GM18498 (cell line): ENCODE data around the gene PHC3.

Source experiments
- ATAC-seq: cut with Tn5 transposase; IDR thresholded peaks from one replicate; pipeline ENCODE4 v1.9.1; 2021; ENCODE audit warnings: mild to moderate bottlenecking, moderate library complexity; ENCODE audit not compliant: unreplicated experiment

The PHC3 gene

DNA sequence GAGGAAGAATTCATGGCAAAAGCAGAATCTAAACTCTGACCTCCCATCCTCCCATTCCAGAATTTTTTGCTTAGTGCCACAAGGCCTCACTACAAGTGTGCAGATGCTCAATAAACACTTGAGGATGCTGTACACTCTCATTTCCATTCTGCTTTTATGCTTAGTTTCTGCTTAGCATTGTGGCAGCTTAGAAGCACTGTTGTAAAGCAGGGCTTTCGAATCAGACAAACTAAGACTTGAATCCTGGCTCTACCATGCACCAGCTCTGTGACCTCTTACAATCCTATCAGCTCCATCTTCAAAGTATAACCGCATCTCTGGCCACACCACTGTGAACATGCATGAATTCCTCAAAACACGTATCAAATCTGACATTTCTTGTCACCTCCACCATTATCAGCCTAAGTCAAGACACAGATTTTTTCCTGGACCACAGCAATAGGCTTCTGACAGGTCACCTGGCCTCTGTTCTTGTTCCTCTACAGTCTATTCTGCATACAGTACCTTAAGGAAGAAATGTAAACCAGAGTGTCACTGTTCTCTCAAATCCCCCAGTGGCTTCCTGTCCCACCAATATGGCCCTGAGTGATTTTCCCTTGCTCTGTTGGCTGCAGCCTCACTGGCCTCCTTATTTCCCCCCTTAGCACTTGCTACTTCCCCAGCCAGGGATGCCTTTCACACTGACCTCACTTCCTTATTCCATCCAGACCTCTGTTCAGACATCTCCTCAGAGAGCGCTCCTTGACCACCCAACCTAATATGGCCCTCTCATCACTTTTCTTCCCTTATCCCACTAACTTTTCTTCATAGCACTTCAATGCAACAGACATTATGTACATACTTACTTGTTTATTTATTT lies 8.1 kb upstream of the PHC3 start:
- ATAC-seq = peak; percentile 32

DNA sequence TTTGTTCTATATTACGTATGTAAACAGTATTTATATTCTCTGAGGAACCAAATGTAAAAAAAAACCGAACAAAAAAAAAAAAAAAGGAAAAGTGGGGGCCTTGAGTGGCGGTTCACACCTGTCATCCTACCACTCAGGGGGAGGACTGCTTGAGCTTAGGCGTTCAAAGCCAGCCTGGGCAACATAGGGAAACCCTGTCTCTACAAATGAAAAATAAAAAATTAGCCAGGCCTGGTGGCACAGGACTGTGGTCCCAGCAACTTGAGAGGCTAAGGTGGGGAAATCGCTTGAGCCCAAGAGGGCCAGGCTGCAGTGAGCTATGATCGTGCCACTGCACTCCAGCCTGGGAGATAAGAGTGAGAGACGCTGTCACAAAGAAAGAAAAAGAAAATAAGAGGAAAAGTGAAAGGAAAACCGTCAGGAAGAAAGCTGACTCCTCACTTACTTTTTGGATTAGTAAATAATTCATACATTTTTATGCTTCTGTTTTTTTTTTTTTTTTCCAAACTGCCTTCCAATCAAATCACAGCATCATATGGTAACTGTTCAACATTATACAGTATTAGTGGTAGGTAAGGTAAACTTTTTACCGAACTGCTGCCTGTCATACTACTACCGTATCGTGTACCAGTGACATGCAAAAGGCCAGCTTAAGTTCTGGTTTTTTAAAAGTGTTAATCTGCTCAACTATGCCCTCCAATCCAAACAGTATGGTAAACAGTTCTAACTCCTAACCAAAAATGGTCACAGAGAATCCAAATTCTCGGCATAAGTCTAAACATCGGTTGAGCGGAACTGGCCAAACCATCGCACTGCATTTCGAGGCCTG lies 1.2 kb downstream of the PHC3 start:
- peak; percentile 29 for ATAC-seq

DNA sequence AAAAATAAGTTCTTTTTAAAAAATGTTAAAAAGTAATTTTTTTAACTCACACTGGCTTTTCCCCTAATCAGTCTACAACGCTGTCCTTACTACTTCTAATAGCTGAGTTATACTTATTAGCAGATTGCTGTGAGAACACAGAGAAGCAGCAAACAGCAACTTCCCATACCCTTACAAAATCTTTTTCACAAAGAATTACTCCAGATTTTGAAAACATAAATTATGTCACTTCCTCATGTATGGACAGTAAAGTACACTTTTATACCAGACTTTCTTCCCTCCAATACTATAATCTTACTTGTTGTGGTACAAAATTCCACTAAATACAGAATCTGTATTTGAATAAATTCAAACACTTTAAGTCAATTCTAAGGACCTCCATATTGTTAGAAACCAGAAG lies 2.1 kb downstream of the PHC3 start:
- no peak for ATAC-seq

DNA sequence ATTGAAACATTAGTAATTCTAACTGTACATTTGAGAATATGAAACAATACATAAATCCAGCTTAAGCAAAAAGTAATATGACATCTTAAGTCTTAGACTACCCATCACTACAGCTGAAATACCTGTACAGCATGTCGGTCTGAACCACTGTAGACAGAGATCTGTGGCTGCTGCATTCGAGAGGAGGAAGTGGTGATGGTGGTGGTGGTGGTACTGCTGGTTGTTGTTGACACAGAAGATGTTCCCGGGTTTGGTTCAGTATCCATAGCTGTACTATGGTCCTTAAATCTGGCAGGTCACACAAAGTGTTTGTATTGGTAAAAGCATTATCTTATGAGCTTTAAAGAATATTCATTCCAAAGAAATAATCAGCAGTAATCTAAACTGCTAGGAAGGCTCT lies 2.9 kb downstream of the PHC3 start:
- peak; percentile 42 for ATAC-seq

DNA sequence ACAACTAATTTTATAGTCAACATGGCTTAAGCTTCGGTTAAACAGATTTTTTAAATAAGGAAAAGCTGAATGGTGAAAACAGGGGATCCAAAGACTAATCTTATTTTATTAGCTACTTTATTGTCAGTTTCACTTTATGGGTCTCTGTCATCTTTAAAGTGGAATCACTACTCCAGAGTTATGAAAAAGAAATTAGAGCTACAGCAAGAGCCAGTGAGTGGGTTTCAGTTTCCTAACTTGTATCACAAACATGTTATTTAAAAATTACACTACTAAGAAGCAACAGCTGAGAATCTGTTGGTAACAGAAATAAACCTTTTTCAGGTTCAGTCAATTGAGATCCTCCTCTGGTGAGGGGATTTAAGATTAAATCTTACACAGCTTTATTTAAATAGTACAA lies 10.0 kb downstream of the PHC3 start:
- peak; percentile 89 for ATAC-seq

DNA sequence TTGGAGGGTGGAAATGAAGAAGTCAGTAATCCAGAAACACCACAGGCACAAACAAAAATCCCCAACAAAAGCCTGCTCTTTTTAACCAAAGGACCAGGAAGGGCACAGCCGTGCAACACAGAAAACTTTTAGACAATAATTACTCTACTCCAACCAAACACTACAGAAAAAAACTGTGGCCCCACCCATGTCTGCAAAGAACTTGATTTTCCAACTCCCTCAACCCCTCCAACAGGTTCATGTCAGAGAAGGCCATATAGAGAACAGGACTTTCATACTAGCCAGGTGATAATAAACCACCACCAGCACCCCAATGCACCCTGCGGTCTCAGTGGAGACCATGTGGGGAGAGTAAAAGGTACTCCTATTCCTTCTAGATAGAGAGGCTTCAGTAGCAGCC lies 16.8 kb downstream of the PHC3 start:
- ATAC-seq = no peak

DNA sequence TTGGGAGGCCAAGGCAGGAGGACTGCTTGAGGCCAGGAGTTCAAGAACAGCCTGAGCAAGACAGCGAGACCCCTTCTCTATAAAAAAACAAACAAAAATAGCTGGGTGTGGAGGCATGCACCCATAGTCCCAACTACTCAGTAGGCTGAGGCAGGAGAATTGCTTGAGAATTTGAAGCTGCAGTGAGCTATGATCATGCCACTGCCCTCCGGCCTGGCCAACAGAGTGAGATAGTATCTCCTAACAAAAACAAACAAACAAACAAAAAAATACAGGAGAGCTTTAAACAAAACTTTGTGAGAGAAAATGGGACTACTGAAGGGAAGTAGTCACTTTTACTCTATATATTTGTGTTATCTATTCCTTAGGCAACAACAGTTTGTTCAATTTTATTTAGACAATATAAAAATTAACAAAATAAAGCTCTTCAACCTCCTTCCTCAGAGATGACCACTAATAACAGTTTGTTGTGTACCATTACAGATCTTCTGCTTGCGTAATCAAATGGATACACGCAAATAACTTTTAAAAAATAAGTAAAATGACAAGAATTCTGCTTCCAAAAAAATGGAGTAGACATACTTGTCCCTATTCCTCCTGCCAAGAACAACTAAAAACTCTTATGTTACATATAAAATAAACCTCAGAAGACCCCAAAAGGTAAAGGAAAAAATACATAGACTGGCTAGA lies 17.4 kb downstream of the PHC3 start:
- ATAC-seq = no peak

DNA sequence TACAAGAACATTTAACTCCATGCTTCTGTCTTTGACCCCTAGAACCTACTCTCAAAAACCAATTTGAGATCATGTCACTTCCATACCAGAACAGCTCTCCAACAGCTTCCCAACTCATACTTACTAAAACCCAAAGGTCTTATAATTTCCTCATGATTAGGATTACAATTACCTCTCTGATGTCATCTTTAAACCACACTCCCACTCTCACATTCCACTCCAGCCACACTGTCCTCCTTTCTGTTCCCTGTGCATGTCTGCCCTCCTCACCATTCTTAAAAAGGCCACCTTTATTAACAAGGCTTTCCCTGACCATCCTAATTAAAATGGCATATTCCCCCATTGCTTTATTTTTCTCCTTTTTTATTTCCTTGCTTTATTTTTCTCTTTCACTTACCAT lies 18.9 kb downstream of the PHC3 start:
- ATAC-seq = no peak

DNA sequence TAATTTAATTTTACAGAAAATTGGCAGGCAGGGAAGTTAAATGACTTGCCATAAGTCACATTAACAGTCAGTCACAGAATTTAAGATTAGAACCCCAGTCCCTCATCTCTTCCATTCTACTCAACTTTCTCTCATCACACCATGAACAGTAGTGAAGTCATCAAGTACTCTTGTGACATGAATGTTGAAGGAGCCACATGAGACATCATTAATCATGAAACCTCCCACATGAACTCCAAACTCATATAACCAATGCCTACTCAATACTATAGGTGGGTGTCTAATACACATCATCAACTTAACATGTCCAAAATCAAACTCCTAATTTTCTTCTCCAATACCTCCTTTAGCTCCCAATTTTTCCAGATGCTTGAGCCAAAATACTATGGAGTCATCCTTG lies 19.5 kb downstream of the PHC3 start:
- no peak for ATAC-seq

DNA sequence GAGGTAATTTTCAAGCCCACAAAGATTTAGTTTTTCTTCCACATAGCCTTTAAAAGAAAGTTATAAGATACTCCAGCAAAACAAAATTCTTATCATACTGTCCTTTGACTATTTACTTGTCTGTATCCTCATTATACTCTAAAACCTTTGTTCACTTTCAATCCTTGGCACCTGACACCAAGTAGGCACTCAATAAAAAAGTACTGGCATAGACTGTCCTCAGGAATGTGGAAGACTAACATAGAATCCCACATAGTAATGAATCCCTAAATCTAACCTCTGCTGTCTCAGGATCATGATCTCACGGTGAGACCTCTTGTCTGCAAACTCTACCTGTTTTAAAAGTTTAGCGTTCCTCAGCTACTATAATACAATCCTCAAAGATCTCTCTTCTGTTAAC lies 21.6 kb downstream of the PHC3 start:
- no peak for ATAC-seq

DNA sequence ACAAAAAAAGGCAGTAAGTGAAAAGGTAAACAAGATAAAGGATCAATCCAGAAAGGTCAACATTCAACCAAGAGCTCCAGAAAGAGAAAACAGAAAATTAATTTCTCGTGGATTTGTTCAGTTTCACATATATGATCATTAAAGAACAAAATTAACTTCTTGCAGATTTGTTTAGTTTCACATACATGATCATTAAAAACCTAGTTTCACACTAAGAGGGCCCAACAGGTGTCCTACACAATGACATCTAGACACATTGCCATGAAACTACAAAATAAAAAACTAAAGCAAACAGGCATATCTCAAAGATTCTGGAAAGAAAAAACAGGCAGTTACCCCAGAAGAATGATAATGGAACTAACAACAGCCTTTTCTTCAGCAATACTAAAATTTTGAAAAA lies 22.1 kb downstream of the PHC3 start:
- ATAC-seq = no peak

DNA sequence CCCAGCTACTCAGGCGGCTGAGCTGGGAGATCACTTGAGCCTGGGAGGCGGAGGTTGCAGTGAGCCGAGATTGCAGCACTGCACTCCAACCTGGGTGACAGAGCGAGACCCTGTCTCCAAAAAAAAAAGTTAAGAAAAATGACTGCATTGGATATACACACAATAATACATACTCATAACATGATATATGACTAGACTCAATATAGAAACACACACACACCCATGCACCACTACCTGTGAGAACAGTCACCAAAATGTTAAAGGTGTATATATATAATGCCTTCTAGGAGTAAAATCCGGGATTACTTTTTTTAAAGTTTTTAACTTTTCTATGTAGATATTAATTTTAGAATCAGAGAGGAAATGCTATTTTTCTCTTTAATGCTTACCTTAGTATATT lies 25.9 kb downstream of the PHC3 start:
- ATAC-seq = no peak

DNA sequence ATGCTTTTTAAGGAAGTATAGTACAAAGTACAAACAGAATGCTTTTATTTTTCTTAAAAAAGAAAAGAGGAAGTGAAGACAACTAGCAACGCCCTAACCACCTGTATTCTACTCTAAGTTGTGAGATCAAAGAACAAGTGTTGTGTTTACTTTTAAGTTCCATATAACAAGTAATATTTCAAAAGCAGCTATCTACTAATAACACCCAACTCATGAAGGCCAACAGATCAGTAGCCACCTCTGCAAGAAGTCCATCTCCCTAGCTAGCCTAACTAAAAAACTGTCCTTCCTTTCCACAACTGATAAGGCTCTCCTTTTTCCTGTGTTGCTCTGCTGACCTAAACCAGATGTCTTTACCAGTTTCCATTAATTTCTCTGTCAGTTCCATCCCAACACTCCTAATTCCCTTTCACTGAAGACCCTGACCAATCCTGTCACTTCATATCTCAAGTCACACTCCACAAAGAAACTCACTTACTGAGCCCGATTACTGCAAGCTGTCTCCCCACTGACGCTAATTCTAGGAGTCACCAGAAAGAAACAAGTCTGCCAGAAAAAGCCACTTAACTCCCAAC lies 26.9 kb downstream of the PHC3 start:
- ATAC-seq = peak; percentile 94

DNA sequence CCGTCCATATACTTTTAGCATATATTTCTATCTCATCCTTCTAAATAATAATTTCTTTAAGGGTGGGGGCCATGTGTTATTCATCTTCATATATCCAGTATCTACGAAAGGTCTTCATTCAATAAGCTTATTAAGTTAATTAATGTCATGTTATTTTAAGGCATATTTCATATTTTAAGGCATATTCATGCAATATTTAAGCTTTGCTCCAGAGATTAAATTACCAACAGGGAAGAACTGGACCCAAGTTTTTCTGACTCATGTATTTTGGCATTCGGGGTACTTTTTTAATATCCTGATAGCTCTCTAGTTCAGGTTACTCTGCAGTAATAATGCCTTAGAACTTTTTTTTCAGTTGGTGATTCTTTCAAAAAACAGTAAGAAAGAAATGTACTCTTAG lies 27.4 kb downstream of the PHC3 start:
- ATAC-seq = peak; percentile 15

DNA sequence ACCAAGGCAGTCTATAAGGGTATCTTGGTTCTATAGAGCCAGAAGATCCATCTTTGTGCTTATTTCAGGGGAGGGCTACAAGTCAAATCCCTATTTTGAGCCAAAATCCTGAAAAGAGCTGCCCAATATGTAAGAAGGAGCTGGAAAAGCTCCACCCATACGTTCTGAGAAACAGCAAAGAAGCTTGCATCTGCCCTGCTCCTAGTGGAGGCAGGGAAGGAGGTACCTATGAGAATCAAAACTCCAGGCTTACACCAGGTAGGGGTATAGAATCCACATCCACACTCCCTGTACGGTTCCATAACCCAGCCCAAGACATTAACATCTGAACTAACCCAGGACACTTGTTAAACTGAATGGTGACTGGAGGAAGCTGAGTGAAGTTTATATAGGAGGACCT lies 30.0 kb downstream of the PHC3 start:
- no peak for ATAC-seq

DNA sequence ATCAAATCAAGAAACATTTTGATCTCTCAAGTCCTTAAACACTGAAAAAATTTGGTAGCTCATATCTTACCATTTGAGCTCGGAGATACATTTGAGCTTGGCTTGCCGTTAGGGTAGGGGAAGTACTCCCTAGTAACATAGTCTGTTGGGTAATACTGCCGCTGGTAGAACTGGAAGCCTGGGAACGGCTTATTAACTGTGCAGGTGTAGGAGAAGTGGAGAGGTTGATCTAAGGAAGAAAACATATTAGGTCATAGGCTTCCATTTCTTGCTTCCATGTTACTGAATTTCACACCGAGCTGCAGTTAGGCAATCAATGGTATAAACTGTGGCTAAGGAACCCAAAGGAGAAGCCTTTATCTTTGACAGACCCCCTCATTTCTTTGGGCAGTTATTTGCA lies 32.5 kb downstream of the PHC3 start:
- no peak for ATAC-seq

DNA sequence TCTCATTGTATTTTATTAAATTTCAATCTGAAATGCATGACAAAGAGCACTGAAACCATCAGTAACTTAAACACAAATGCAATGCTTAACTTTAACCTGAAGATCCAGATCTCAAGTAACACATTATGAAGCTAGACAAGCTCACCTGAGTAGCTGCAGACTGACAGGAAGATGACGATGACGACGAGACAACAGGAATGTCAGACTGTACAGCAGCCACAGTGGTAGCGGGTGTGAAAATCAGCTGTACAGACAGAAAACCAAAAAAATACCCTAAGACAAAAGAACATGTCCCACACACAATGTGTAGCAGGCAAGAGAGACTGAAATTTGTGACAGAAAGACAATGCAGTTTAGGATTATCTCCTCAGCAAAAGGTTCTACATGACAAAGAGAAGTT lies 36.3 kb downstream of the PHC3 start:
- ATAC-seq = no peak

DNA sequence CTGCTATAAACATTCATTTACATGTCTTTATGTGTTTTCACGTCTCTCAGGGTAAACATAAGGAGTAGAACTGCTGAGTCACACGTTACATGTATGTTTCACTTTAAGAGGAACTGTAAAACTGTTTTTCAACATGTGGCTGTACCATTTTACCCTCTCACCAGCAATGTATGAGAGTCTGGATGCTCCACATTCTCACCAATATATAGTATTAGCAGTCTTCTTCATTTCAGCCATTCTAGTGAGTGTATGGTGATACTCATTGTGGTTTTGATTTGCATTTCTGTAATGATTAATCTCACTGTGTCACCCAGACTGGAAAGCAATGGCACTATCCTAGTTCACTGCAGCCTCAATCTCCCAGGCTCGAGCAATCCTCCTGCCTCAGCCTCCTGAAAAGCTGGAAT lies 37.1 kb downstream of the PHC3 start:
- peak; percentile 94 for ATAC-seq

DNA sequence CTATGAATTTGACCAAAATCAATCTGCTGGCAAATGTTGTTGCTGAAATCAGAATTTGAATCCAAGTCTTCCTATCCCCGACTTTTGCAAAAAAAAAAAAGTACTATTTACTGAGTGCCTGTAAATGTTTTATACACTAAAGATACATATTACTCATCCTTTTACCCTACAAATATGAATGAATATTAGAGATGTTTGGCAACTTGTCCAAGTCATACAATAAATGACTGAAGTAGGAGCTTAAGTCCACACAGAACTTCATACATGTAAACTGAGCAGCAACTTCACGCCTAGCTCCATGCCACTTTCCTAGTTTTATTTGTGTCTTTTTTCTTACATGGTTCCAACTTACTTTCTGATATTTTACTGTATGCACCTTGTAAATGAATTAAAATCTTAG lies 39.2 kb downstream of the PHC3 start:
- ATAC-seq = no peak

DNA sequence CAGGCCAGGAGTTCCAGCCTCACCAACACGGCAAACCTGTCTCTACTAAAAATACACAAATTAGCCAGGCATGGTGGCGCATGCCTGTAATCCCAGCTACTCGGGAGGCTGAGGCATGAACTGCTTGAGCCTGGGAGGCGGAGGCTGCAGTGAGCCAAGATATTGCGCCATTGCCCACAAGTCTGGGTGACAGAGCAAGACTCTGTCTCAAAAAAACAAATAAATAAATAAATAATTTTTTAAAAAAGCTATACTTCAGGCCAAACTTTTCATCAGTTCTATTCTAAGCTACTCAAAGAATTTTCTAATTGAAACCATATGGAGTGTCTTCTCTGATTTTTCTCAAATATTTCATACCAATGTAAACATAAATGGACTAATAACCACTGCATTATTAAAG lies 43.5 kb downstream of the PHC3 start:
- no peak for ATAC-seq

DNA sequence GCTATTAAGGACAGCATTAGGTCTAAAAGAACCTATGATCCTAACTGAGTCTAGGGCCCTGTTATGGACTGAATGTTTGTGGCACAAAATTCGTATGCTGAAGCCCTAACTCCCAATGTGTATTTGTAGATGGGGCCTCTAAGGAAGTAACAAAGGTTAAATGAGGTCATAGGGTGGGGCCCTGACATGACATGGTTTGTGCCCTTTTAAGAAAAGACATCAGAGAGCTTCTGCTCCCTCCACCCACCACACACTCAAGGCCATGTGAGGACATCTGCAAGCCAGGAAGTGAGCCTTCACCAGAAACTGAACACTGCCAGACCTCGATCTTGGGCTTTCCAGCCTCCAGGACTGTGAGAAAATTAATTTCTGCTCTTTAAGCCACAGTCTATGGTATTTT lies 49.2 kb downstream of the PHC3 start:
- no peak for ATAC-seq
